HepG2 (cell line): ENCODE results near the gene FEM1B. TPM values are rescaled to one million over a fixed set of nuclear protein-coding genes. Genes with fewer than 3 reads are reported as not detected.

Source experiments
- ARID3A ChIP-seq: IDR thresholded peaks from 2 replicates; pipeline ENCODE4 v1.6.1; 2012; ENCODE audit warnings: low read depth, low read length, improper control_type of control experiment
- ARNTL ChIP-seq: sonication (generic); formaldehyde crosslinking; IDR thresholded peaks from 2 replicates; pipeline ENCODE4 v1.4.0; 2020; ENCODE audit warnings: mild to moderate bottlenecking, missing genetic modification reagents
- ATF7 ChIP-seq, 2 experiments: fragments of 450-650 bp in 1 of 2; sonication (generic) in 1 of 2; formaldehyde crosslinking in 1 of 2; IDR thresholded peaks; 2 replicates each; pipeline versions ENCODE4 v1.4.0 to v1.6.1; 2016 to 2020; ENCODE audit warnings: antibody characterized with exemption in 1 of 2, mild to moderate bottlenecking in 1 of 2, missing genetic modification reagents in 1 of 2
- CEBPB ChIP-seq: IDR thresholded peaks from 2 replicates; pipeline ENCODE4 v1.6.1; 2011; ENCODE audit warnings: low read depth, low read length, improper control_type of control experiment, borderline replicate concordance
- GTF3A ChIP-seq: sonication (generic); formaldehyde crosslinking; conservative IDR thresholded peaks from 2 replicates; pipeline ENCODE4 v1.4.0; 2020; ENCODE audit warnings: mild to moderate bottlenecking, missing genetic modification reagents
- KMT2B ChIP-seq: IDR thresholded peaks from 2 replicates; pipeline ENCODE4 v1.6.1; 2016; ENCODE audit warnings: missing genetic modification reagents, missing compliant biosample characterization
- MLXIP ChIP-seq: sonication (generic); formaldehyde crosslinking; IDR thresholded peaks from 2 replicates; pipeline ENCODE4 v1.9.0; 2021; ENCODE audit warnings: missing genetic modification reagents, borderline replicate concordance
- NBN ChIP-seq: fragments of 450-650 bp; conservative IDR thresholded peaks from 2 replicates; pipeline ENCODE4 v1.6.1; 2017
- PCBP1 ChIP-seq: fragments of 200-400 bp; formaldehyde crosslinking; IDR thresholded peaks from 2 replicates; pipeline ENCODE4 v1.6.1; 2017; ENCODE audit warnings: mild to moderate bottlenecking, low read depth, low read length, borderline replicate concordance
- RBFOX2 ChIP-seq: fragments of 200-400 bp; formaldehyde crosslinking; IDR thresholded peaks from 2 replicates; pipeline ENCODE4 v1.6.1; 2017; ENCODE audit warnings: low read depth, mild to moderate bottlenecking, low read length
- THAP7 ChIP-seq: sonication (generic); formaldehyde crosslinking; IDR thresholded peaks from 2 replicates; pipeline ENCODE4 v1.8.1; 2023; ENCODE audit warnings: mild to moderate bottlenecking, missing genetic modification reagents
- ZC3H4 ChIP-seq: sonication (generic); formaldehyde crosslinking; IDR thresholded peaks from 2 replicates; pipeline ENCODE4 v1.4.0; 2020; ENCODE audit warnings: missing genetic modification reagents, borderline replicate concordance
- ZMYM3 ChIP-seq: sonication (generic); formaldehyde crosslinking; IDR thresholded peaks from 2 replicates; pipeline ENCODE4 v1.5.1; 2020; ENCODE audit warnings: mild to moderate bottlenecking, missing genetic modification reagents
- ZNF430 ChIP-seq: sonication (generic); formaldehyde crosslinking; IDR thresholded peaks from 2 replicates; pipeline ENCODE4 v1.9.0; 2021; ENCODE audit warnings: mild to moderate bottlenecking, missing genetic modification reagents
- ZNF546 ChIP-seq: sonication (generic); formaldehyde crosslinking; conservative IDR thresholded peaks from 2 replicates; pipeline ENCODE4 v1.8.1; 2023; ENCODE audit warnings: mild to moderate bottlenecking, missing genetic modification reagents
- ZSCAN5A ChIP-seq: sonication (generic); formaldehyde crosslinking; IDR thresholded peaks from 2 replicates; pipeline ENCODE4 v1.8.0; 2022; ENCODE audit warnings: mild to moderate bottlenecking, missing genetic modification reagents, borderline replicate concordance
- polyA plus RNA-seq, 8 experiments: library from polyadenylated mRNA; depleted of rRNA in 3 of 8; stranded (reverse) in 7 of 8; unstranded in 1 of 8; fragments of >200 nt; fragmentation: Illumina TruSeq in 4 of 8; extraction: Trizol in 4 of 8; gene quantifications; 2 replicates each; pipeline versions ENCODE4 v1.2.1 to v1.2.3, GENCODE V29; 2011 to 2016; ENCODE audit warnings: low read depth in 4 of 8, missing spikeins in 1 of 8, mixed read lengths in 1 of 8; ENCODE audit not compliant: insufficient read depth in 1 of 8
- total RNA-seq, 5 experiments: library from RNA; depleted of rRNA; stranded (reverse); fragments of >200 nt; fragmentation: Illumina TruSeq; extraction: Trizol; gene quantifications; 2 replicates each; pipeline ENCODE4 v1.2.3, GENCODE V29; 2016; ENCODE audit warnings: low read depth in 1 of 5
- TF ChIP-seq, protein P1 (sequence below): sonication (generic); formaldehyde crosslinking; IDR thresholded peaks from 2 replicates; pipeline ENCODE4 v1.4.0; 2020; ENCODE audit warnings: missing genetic modification reagents
- TF ChIP-seq, protein P2 (sequence below): IDR thresholded peaks from 2 replicates; pipeline ENCODE4 v1.6.1; 2016; ENCODE audit warnings: missing compliant biosample characterization, missing genetic modification reagents, borderline replicate concordance

The FEM1B gene
- total and polyA plus RNA-seq, 2 of the 13 experiments (the other 11 are each of a cell fraction or from before 2014, with no cell fraction given), result 38.1 to 40.0 TPM

DNA sequence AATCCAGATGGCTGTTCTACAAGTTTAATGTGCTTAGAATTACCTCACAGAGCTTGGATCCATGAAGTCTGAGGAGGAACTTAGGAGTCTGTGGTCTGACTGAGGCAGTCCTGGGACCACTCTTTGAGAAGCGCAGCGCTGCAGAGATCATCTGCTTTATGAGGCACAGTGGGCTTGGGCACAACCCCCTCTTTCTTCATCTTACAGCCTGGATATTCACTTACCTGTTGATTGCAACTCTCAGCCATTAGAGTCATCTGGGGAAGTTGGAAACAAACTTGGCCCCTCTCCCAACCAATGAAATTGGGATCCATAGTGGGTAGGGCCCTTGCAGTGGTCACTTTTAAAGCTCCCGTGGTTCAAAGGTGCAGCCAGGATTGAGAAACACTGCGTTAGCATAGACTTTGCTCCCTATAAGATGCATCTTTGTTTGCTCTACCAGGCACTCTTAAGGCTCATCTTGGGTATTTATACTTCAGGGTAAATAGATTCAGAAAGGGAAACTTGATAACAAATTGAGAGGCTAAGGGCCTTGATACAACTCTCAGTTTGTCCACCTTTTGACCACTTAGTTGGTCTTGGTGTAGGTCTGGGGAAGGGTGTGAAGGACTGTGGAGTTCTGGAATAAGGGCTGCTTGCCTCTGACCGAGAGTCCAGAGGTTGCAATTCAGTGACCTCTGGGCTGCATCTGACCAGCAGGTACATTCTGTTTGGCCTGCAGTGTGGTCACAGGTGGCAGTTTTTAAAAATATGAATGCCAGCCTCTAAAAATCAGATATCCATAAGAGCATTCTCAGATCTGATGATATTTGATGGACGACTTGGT lies 22.8 kb downstream of the FEM1B start (continued):
- peak; percentile 15; the same call in 1 of the 2 replicates for TF ChIP-seq ARID3A
- TF ChIP-seq KMT2B, result 0 out of 2 replicates have a peak, but pooled peaks have one; percentile 39
- TF ChIP-seq ZNF430 (CRISPR knock-in tag), result no peak
- no peak for TF ChIP-seq PCBP1
- TF ChIP-seq, protein P1, sequence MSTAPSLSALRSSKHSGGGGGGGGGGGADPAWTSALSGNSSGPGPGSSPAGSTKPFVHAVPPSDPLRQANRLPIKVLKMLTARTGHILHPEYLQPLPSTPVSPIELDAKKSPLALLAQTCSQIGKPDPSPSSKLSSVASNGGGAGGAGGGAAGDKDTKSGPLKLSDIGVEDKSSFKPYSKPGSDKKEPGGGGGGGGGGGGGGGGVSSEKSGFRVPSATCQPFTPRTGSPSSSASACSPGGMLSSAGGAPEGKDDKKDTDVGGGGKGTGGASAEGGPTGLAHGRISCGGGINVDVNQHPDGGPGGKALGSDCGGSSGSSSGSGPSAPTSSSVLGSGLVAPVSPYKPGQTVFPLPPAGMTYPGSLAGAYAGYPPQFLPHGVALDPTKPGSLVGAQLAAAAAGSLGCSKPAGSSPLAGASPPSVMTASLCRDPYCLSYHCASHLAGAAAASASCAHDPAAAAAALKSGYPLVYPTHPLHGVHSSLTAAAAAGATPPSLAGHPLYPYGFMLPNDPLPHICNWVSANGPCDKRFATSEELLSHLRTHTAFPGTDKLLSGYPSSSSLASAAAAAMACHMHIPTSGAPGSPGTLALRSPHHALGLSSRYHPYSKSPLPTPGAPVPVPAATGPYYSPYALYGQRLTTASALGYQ (CRISPR knock-in tag), result no peak
- TF ChIP-seq NBN, result no peak
- TF ChIP-seq ZNF546 (CRISPR knock-in tag), result no peak
- TF ChIP-seq ZMYM3 (CRISPR knock-in tag), result no peak; the same call in 1 of the 2 replicates
- TF ChIP-seq ZSCAN5A (CRISPR knock-in tag), result no peak
- no peak for TF ChIP-seq GTF3A
- peak; percentile 88 for TF ChIP-seq CEBPB
- TF ChIP-seq, protein P2, sequence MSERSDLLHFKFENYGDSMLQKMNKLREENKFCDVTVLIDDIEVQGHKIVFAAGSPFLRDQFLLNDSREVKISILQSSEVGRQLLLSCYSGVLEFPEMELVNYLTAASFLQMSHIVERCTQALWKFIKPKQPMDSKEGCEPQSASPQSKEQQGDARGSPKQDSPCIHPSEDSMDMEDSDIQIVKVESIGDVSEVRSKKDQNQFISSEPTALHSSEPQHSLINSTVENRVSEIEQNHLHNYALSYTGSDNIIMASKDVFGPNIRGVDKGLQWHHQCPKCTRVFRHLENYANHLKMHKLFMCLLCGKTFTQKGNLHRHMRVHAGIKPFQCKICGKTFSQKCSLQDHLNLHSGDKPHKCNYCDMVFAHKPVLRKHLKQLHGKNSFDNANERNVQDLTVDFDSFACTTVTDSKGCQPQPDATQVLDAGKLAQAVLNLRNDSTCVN (CRISPR knock-in tag), result no peak
- TF ChIP-seq ATF7 (IDR thresholded peaks at IDR 0.05), result no peak
- TF ChIP-seq ATF7 (CRISPR knock-in tag; IDR thresholded peaks at IDR 0.05), result no peak
- TF ChIP-seq ARNTL (CRISPR knock-in tag), result no peak
- TF ChIP-seq ZC3H4 (CRISPR knock-in tag), result no peak
- no peak for TF ChIP-seq THAP7
- no peak for TF ChIP-seq RBFOX2
- no peak for TF ChIP-seq MLXIP (CRISPR knock-in tag)
